C4-2B (cell line): ENCODE results near the gene HEBP2.

ENCODE experiments used
- H3K27ac ChIP-seq: fragments of 450-650 bp; 2 replicates; pipeline ENCODE4 v1.5.1; 2017
- CTCF ChIP-seq: fragments of 450-650 bp; conservative IDR thresholded peaks from 2 replicates; pipeline ENCODE4 v1.5.1; 2017; ENCODE audit warnings: mild to moderate bottlenecking
- ZFX ChIP-seq: fragments of 450-650 bp; IDR thresholded peaks from 2 replicates; pipeline ENCODE4 v1.6.1; 2017

Gene HEBP2

GRCh38 chr6:138426500-138427123, 22.6 kb downstream of the HEBP2 start:
- TF ChIP-seq CTCF (no peak), ZFX (no peak)

GRCh38 chr6:138427701-138428100, 23.7 kb downstream of the HEBP2 start:
- TF ChIP-seq ZFX (no peak), CTCF (no peak)
- no peak overlapping the region for H3K27ac ChIP-seq

More at GRCh38 chr6:138426500-138427123, 22.6 kb downstream of the HEBP2 start:
- H3K27ac ChIP-seq, result no peak overlapping the region

GRCh38 chr6:138428944-138429598, 25.0 kb downstream of the HEBP2 start:
- H3K27ac ChIP-seq, result 0 out of 2 replicates have a peak overlapping the region, but pooled peaks have one; percentile 31
- TF ChIP-seq CTCF (peak; percentile 81), ZFX (no peak)

- TF ChIP-seq CTCF, result no peak
- TF ChIP-seq ZFX, result no peak
- peak overlapping the region; percentile 31; the same call in 1 of the 2 replicates for H3K27ac ChIP-seq
These were observed 25.7 kb downstream of the HEBP2 start for GRCh38 chr6:138429761-138430160.

- H3K27ac ChIP-seq, result no peak overlapping the region
- TF ChIP-seq CTCF (no peak), ZFX (no peak)
These were observed 26.5 kb downstream of the HEBP2 start for GRCh38 chr6:138430361-138431145.

GRCh38 chr6:138431256-138432062, 27.4 kb downstream of the HEBP2 start:
- TF ChIP-seq ZFX (no peak), CTCF (no peak)
- H3K27ac ChIP-seq, result no peak overlapping the region
